GM23248 (cell line): ENCODE data around the gene PARD3B. TPM values are rescaled to one million over a fixed set of nuclear protein-coding genes. Genes with fewer than 3 reads are reported as not detected.

Source experiments
- DNase-seq: peaks from one replicate; pipeline ENCODE4 v3.0.0-alpha.2; 2015
- H2AFZ ChIP-seq: fragments of 200-600 bp; sonication (generic); 2 replicates; pipeline ENCODE4 v1.6.1; 2016; ENCODE audit warnings: antibody characterized with exemption
- H3F3A ChIP-seq: fragments of 200-600 bp; sonication (generic); 2 replicates; pipeline ENCODE4 v1.6.1; 2016; ENCODE audit warnings: mild to moderate bottlenecking, antibody characterized with exemption, mixed run types; ENCODE audit not compliant: insufficient read depth
- H3K27ac ChIP-seq: fragments of 200-600 bp; sonication (generic); 2 replicates; pipeline ENCODE4 v1.5.1; 2016; ENCODE audit warnings: mild to moderate bottlenecking
- H3K27me3 ChIP-seq: fragments of 200-600 bp; sonication (generic); replicated peaks from 2 replicates; pipeline ENCODE4 v1.6.1; 2016; ENCODE audit warnings: mild to moderate bottlenecking; ENCODE audit not compliant: insufficient read depth
- H3K36me3 ChIP-seq: fragments of 200-600 bp; sonication (generic); 2 replicates; pipeline ENCODE4 v1.6.1; 2016; ENCODE audit warnings: low read depth, mild to moderate bottlenecking
- H3K4me1 ChIP-seq: fragments of 200-600 bp; sonication (generic); 2 replicates; pipeline ENCODE4 v1.6.1; 2016; ENCODE audit warnings: mild to moderate bottlenecking; ENCODE audit not compliant: insufficient read depth
- H3K4me2 ChIP-seq: fragments of 200-600 bp; sonication (generic); one replicate; pipeline ENCODE4 v1.6.1; 2016; ENCODE audit warnings: mild to moderate bottlenecking; ENCODE audit not compliant: unreplicated experiment
- H3K4me3 ChIP-seq: fragments of 200-600 bp; sonication (generic); 2 replicates; pipeline ENCODE4 v1.5.1; 2016; ENCODE audit warnings: mild to moderate bottlenecking
- H3K79me2 ChIP-seq: fragments of 200-600 bp; sonication (generic); 2 replicates; pipeline ENCODE4 v1.6.1; 2016; ENCODE audit warnings: mild to moderate bottlenecking; ENCODE audit not compliant: insufficient read depth
- H3K9ac ChIP-seq: fragments of 200-600 bp; sonication (generic); 2 replicates; pipeline ENCODE4 v1.6.1; 2016; ENCODE audit warnings: mild to moderate bottlenecking
- H3K9me2 ChIP-seq: fragments of 200-600 bp; sonication (generic); 2 replicates; pipeline ENCODE4 v1.6.1; 2016; ENCODE audit warnings: mixed run types, mild to moderate bottlenecking, moderate library complexity; ENCODE audit not compliant: insufficient read depth
- H3K9me3 ChIP-seq: fragments of 200-600 bp; sonication (generic); one replicate; pipeline ENCODE4 v1.6.1; 2017; ENCODE audit warnings: low read depth
- H4K20me1 ChIP-seq: fragments of 200-600 bp; sonication (generic); 2 replicates; pipeline ENCODE4 v1.6.0; 2016; ENCODE audit not compliant: insufficient read depth
- EZH2 ChIP-seq: fragments of 200-600 bp; sonication (generic); IDR thresholded peaks from 2 replicates; pipeline ENCODE4 v1.6.1; 2018; ENCODE audit warnings: antibody characterized with exemption, mild to moderate bottlenecking; ENCODE audit not compliant: insufficient read depth, poor library complexity, severe bottlenecking
- EZH2phosphoT487 ChIP-seq: fragments of 200-600 bp; sonication (generic); IDR thresholded peaks from 2 replicates; pipeline ENCODE4 v1.6.1; 2018; ENCODE audit warnings: antibody characterized with exemption, moderate library complexity, mild to moderate bottlenecking, low read depth; ENCODE audit not compliant: insufficient read depth
- WGBS, 2 experiments: methylation state at CpG; one replicate each; pipeline ENCODE4 v1.1.6; 2015 to 2017; ENCODE audit warnings: low lambda C conversion rate in 2 of 2, low coverage in 1 of 2; ENCODE audit errors: missing lambda C conversion rate in 2 of 2; 5-methylcytosine and 5-hydroxymethylcytosine counted together
- in situ Hi-C: fragments of 300-500 bp; cut with MboI; formaldehyde crosslinking; loops from 2 replicates; pipeline ENCODE4 v1.15.0; 2020
- polyA plus RNA-seq: library from polyadenylated mRNA; unstranded; fragments of >200 nt; fragmentation: Nextera tagmentation; extraction: Ambion mirVana; gene quantifications from 2 replicates; pipeline ENCODE4 v1.2.1, GENCODE V29; 2016
- total RNA-seq: library from RNA; depleted of rRNA; stranded (reverse); fragments of >200 nt; shearing (Covaris generic); gene quantifications from 2 replicates; pipeline ENCODE4 v1.2.3, GENCODE V29; 2014

Gene PARD3B
- total and polyA plus RNA-seq, 2 experiments from 2014 or later: 2.5 to 6.9 TPM

DNA sequence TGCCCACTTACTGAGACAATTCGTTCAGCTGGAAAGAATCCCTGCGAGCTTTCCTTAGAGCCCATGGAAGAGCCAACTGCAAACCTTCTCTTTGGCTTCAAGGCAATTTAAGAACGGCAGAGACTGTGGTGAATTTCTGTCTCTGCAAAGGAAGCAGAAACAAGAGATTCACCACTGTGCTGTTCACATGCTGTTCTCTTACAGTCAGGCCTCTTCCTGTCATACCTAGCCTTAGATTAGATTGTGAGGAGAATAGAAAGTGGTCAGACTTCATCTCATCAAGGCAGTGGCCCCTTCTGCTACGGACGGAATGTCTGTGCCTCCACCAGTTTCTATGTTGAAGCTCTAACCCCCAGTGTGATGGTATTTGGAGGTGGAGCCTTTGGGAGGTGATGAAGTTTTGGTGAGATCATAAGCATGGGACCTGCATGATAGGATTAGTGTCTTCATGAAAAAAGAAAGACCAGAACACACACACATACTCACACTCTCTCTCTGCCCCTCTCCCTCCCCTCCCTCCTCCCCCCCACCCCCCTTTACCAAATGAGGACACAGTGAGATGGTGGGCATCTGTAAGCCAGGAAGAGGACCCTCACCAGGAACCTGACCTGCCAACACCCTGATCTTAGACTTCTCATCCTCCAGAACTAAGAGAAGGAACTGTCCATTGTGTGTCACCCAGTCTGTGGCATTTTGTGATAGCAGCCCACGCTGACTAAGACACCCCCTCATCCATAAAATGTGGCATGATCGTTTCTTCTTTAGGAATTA lies 1091.5 kb downstream of the PARD3B start:
- no peaks in the 10 kb centered on the region for H3K36me3 ChIP-seq
- 49 to 50% methylated on average over 7 of the region's 7 CpGs for WGBS, 2 experiments
- H3K27ac ChIP-seq: no peak overlapping the region
- H3F3A ChIP-seq: peaks cover 8% of the 10 kb centered on the region; the same call in 1 of the 2 replicates
- H3K9me3 ChIP-seq: no peaks in the 10 kb centered on the region
- DNase-seq: peak; percentile 10
- no peaks in the 10 kb centered on the region for H3K79me2 ChIP-seq
- no peak overlapping the region for H2AFZ ChIP-seq
- no peaks in the 10 kb centered on the region for H3K9me2 ChIP-seq
- H3K4me1 ChIP-seq: peaks cover 5% of the 10 kb centered on the region
- no peak overlapping the region for H3K4me2 ChIP-seq
- TF ChIP-seq EZH2phosphoT487: no peak
- TF ChIP-seq EZH2: no peak
- no peak overlapping the region for H3K4me3 ChIP-seq
- no peaks in the 10 kb centered on the region for H3K27me3 ChIP-seq
- no peaks in the 10 kb centered on the region for H4K20me1 ChIP-seq
- H3K9ac ChIP-seq: no peak overlapping the region
- in situ Hi-C loops: no loop called here

DNA sequence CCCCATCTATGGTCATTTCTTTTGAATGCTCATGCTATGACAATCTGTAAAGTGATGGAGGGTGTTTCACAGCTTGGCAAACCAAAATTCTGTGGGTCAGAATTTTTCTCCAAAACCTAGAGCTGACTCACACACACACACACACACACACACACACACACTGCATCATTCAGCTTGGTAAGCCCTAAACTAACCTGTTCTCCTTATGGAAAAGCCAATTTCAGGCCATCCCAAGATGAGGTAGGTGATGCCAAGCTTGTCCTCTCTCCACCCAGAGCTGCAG lies 1092.0 kb downstream of the PARD3B start:
- Histone ChIP-seq H3K9me2 (no peaks in the 10 kb centered on the region), H3K9me3 (no peaks in the 10 kb centered on the region)
- peak; percentile 49 for DNase-seq

DNA sequence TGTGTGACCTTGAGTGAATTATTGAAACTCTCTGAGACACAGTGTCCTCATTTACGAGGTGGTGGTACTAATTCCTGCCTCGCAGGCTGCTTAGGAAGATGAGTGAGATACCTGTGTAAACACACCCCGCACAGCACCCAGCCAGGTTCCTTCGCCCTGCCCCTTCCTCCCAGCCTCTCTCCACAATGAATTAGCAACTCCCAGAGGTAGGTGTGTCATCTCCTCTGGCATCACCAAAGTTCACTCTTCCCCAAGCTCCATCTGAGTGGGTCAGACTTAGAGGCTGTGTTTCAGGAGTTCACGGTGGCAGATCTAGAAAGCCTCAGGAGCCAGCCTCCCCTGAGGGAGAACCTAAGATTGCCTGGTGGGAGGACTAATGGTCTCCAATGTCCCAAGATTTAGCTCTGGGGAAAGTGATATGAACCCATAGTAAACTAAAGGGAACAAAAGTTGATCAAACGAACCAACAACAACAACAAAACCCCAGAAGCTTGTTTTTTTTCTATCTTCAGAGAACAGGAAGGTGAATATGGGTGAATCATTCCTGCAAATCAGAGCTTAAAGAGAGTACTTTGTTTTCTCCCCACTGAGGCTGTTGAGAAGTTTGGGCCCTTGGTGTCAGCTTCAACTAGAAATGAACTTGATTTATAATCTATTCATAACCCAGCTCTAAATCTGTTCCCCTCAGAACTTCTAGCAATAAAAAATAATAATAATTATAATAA lies 1092.7 kb downstream of the PARD3B start:
- Histone ChIP-seq H3K9me3 (no peaks in the 10 kb centered on the region), H3K9ac (no peak overlapping the region), H3K79me2 (no peaks in the 10 kb centered on the region), H3K27me3 (no peaks in the 10 kb centered on the region), H3K4me3 (no peak overlapping the region), H3K9me2 (no peaks in the 10 kb centered on the region), H3K36me3 (no peaks in the 10 kb centered on the region), H2AFZ (no peak overlapping the region), H3K27ac (no peak overlapping the region), H4K20me1 (no peaks in the 10 kb centered on the region), H3K4me2 (no peak overlapping the region), H3F3A (peaks cover 8% of the 10 kb centered on the region; the same call in 1 of the 2 replicates), H3K4me1 (peaks cover 5% of the 10 kb centered on the region)
- in situ Hi-C loops: no loop called here
- DNase-seq: peak; percentile 9
- WGBS, 2 experiments: 92 to 93% methylated on average over 6 of the region's 6 CpGs
- TF ChIP-seq EZH2phosphoT487: no peak
- TF ChIP-seq EZH2: no peak

More for the DNA sequence above, 1092.0 kb downstream of the PARD3B start:
- H3K79me2 ChIP-seq: no peaks in the 10 kb centered on the region
- H3K4me3 ChIP-seq: no peak overlapping the region
- no peaks in the 10 kb centered on the region for H4K20me1 ChIP-seq
- TF ChIP-seq EZH2 (no peak), EZH2phosphoT487 (no peak)
- no peak overlapping the region for H3K9ac ChIP-seq
- H3F3A ChIP-seq: peaks cover 8% of the 10 kb centered on the region; the same call in 1 of the 2 replicates
- H3K36me3 ChIP-seq: no peaks in the 10 kb centered on the region
- no peaks in the 10 kb centered on the region for H3K27me3 ChIP-seq
- in situ Hi-C loops: no loop called here
- no peak overlapping the region for H3K27ac ChIP-seq
- H3K4me1 ChIP-seq: peaks cover 5% of the 10 kb centered on the region
- no peak overlapping the region for H2AFZ ChIP-seq
- H3K4me2 ChIP-seq: no peak overlapping the region

DNA sequence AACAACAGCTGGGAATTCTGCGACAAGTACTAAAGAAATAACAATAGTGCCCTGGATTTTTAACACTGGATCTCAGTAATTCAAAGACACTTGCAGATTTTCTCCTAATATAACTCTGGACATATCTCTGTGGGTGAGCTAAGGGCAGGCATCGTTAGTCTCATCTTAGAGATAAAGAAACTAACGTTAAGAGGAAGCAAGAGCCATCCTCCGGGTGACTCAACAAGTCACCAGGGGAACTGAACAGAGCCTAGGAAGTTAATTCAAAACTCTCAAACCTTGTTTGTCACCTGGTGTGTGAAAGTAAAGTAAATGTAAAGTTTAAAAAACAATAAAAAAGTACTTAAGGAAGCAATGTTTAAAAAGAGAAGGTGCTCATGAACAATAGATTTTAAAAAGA lies 1095.4 kb downstream of the PARD3B start:
- no peaks in the 10 kb centered on the region for H3K9me2 ChIP-seq
- H3K36me3 ChIP-seq: no peaks in the 10 kb centered on the region
- H3K9ac ChIP-seq: no peak overlapping the region
- no peak for DNase-seq
- peaks cover 14% of the 10 kb centered on the region for H3K4me1 ChIP-seq
- H3K4me2 ChIP-seq: no peak overlapping the region
- 77 to 80% methylated on average over 4 of the region's 4 CpGs for WGBS, 2 experiments
- H3F3A ChIP-seq: peaks cover 8% of the 10 kb centered on the region; the same call in 1 of the 2 replicates
- no peak overlapping the region for H2AFZ ChIP-seq
- in situ Hi-C loops: no loop called here
- no peaks in the 10 kb centered on the region for H3K27me3 ChIP-seq
- TF ChIP-seq EZH2phosphoT487: no peak
- no peak for TF ChIP-seq EZH2
- H4K20me1 ChIP-seq: no peaks in the 10 kb centered on the region
- no peak overlapping the region for H3K4me3 ChIP-seq
- H3K9me3 ChIP-seq: no peaks in the 10 kb centered on the region
- no peaks in the 10 kb centered on the region for H3K79me2 ChIP-seq
- no peak overlapping the region for H3K27ac ChIP-seq
